Stimulated activated CD8-positive, alpha-beta memory T cell treated with anti-CD3 and anti-CD28 coated beads, Interleukin-12 subunit alpha, Interleukin-12 subunit beta, amount 100 ng/mL, for 1 hour (primary cell): ENCODE results near the gene NME8.

Experiments
- DNase-seq: peaks from one replicate; pipeline ENCODE4 v3.0.0-alpha.2; 2020; ENCODE audit warnings: low read depth

The NME8 gene

GRCh38 chr7:37933018-37933566 is 84.7 kb downstream of the NME8 start:
- DNase-seq: no peak

- DNase-seq: no peak
Measured at GRCh38 chr7:37942934-37943610, 94.7 kb downstream of the NME8 start.

DNA sequence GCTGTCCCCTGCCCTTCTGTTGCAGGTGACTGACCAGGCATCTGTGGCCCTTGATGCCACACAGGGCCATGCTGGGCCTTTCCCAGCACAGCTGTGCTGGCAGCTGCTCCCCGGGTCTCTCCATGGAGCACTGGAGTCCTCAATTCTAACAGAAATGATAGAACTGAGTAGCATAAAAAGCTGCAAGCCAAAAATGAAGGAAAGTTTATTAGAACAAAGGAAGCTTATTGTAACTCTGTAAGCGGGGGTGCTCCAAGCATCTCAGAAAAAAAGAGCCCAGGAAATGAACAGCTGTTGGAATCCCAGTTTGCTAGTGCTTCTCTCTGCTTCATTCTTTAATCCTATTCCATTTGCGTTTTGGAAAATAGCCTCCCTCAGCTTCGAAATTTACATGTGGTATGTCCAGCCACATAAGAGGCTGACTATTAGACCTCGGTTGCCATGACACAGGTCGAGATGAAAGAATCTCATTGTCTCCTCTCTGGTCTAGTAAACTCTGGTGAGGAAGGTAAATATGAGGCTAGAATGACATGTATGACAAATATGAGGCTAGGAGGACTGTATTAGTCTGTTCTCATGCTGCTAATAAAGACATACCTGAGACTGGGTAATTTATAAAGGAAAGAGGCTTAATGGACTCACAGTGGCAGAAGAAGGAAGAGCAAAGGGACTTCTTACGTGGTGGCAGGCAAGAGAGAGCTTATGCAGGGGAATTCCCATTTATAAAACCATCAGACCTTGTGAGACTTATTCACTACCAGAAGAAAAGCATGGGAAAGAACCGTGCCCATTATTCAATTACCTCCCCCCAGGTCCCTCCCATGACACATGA is 95.7 kb downstream of the NME8 start:
- no peak for DNase-seq

DNA sequence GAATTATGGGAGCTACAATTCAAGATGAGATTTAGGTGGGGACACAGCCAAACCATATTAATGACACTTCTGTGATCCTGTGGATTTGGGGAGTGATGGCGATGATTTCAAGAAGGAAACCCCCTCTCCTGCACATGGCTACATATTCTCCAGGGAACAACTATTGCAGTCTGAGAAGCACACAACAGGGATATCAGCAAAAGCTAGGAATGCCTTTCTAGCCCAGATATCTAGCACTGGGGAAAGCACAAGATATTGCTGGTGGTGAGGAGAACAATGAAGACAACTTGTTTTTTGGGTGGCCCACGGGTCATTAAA is 96.3 kb downstream of the NME8 start:
- DNase-seq: no peak

- DNase-seq: no peak
Measured at GRCh38 chr7:37945336-37945735, 96.9 kb downstream of the NME8 start.

DNA sequence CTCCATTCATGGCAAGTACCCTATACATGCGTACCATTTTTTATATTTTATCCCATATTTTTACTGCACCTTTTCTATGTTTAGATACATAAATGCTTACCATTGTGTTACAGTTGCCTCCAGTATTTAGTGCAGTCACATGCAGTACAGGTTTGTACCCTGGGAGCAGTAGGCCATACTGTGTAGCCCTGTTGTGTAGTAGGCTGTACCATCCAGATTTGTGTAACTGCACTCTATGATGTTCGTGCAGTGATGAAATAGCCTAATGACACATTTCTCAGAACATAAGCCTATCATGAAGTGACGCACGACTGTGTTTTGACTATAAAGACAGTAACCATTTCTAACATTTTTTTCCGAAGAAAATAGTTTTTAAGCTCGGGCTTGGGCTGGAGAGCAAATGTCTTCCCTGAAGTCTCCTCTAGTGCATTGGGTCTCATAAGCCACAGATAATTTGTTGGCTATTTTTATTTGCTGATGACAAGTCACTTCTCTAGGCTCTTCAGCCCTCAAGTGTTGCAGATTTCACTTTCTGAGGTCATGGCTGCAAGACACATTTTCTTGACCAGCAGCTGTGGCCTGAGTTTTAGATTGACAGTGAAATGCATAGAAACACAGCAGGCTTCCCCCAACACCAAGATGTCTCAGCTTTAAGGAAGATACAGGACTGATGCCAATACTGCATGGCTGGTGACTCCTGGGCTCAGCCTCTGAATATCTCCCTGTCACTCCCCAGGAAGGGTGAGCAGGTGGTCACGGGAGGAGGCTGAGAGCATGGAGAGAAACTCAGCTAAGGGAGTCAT is 98.9 kb downstream of the NME8 start:
- DNase-seq: no peak

- DNase-seq: no peak
Measured at GRCh38 chr7:37947941-37948210, 99.5 kb downstream of the NME8 start.
